Limb (tissue), 2 donors: Measurements from ENCODE around the gene SLC41A2.
"Not testable (repeated sequence)": the region's sequence is repeated elsewhere in the genome, so short reads cannot be mapped to it uniquely, and the experiment has no call there.

Experiments used
- DNase-seq, 2 donors: peaks; one replicate each; pipeline ENCODE4 v3.0.0-alpha.2; 2016; ENCODE audit errors: extremely low spot score in 2 of 2

The SLC41A2 gene

GRCh38 chr12:104964167-104964855 is 6.2 kb upstream of the SLC41A2 start:
- peak; percentile 27 to 33 for DNase-seq

DNA sequence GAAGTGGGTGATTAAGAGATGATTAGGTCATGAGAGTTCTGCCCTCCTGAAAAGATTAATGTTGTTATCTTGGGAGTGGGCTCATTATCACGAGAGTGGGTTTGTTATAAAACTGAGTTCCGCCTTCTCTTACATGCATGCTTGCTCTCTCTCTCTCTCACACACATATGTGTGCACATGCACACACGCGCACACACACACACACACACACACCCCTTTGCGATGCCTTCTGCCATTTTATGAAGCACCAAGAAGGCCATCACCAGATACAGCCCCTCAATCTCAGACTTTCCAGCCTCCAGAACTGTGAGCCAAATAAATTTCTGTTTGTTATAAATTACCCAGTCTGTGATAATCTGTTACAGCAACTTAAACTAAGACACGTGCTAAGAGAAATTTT is 5.7 kb upstream of the SLC41A2 start:
- DNase-seq = no peak

DNA sequence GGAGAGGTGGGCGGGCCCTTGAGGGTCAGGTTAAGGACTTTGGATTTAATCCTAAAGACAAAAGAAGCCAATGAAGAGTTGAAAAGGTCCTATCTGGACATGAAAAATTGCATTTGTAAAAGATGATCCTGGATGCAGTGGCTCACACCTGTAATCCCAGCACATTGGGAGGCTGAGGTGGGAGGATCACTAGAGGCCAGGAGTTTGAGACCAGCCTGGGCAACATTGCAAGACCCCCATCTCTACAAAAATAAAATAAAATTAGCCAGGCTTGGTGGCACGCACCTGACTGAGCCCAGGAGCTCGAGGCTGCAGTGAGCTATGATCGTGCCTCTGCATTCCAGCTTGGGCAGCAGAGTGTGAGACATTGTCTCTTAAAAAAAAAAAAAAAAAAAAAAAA is 2.4 kb upstream of the SLC41A2 start:
- DNase-seq = no peak

DNA sequence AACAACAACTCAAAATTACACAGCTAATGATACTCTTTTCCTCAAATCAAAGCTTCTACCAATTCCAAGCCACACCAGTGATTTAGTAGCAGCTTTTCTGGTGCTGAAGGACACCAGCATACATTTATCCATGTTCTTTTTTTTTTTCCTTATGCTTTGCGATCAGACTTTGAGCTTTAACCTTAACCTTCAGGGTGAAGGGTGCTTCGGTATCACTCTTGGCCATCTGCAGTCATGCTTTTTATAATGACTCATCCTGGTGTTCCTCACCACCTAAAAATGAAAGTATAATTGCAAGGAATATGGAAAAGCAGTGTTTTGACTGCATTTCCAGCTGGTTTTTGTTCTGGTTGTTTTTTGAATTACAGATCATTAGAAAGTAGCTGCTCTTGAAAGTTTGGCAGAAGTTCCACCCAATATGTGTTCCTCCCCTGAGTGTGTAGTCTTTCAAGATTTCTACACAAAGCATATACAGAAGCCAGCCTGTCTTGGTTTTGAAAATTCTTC is 1.3 kb upstream of the SLC41A2 start:
- DNase-seq = no peak

- peak in 1 of 2 donors; percentile 32 for DNase-seq
Measured at GRCh38 chr12:104958805-104959334, 780 bp upstream of the SLC41A2 start.

- DNase-seq = no peak
Measured at GRCh38 chr12:104957719-104958000, 430 bp downstream of the SLC41A2 start.

DNA sequence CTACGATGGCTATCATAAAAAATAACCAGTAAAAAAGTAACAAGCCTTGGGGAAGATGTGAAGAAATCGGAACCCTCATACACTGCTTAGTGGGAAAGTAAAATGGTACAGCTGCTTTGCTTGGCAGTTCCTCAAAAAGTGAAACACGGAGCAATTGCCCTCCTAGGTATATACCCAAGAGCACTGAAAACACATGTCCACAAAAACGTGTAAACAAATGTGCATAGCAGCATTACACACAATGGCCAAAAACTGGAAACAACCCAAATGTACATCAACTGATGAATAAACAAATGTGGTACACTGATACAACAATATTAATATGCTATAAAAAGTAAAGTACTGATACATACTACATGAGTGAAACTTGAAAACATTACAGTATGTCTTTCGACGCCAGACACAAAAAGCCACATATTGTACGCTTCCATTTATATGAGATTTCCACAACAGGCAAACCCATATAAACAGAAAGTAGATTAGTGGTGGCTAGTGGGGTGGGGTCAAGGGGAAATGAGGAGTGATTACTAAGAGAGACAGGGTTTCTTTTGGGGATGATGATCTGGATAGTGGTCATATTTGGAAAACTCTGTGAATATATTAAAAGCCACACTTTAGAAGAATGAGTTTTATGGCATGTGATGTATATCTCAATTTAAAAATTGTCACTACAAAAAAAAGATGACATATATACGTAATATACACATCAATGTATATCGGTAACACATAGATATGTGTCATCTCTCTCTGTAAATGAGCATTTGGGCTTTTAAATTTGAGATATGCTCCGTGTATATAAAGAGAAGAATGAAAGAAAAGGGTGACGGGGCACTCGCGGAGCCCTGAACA is 996 bp downstream of the SLC41A2 start:
- DNase-seq = no peak

DNA sequence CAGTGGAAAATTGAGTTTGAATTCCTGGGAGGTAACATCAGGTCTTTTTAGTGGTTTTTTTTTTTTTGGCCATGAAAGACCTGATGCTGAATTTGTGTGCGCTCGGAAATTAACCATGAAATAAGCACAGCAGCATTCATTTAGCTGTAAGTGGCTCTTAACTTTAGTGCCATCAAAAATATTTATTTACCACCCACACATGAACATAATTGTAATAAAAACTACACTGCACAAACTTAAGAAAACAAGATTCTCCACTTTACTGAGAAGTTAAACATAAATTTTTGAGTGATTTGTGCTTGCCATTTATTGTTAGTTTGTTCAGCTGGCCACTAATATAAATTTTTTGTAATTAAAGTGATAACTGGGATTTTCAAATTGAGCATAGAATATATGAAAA is 2.4 kb downstream of the SLC41A2 start:
- DNase-seq = no peak

DNA sequence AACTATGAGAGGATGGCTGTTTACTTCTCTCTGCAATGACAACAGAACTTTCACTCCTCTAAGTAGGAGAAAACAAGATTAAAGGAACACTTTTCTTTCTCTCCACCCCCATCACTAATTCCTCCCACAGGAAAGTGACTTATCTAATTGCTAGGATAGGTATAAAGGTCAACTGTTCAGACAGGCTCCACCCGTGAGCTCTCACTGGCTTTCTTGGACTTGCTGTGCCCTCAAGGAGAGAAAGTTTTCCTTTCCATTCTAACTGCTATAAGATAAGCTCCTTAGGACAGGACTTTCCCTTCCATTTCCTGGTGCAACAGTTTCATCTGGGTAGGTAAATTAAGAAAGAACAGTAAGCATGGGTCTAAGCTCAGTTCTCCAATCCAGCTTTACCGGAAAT is 4.8 kb downstream of the SLC41A2 start:
- DNase-seq = no peak

DNA sequence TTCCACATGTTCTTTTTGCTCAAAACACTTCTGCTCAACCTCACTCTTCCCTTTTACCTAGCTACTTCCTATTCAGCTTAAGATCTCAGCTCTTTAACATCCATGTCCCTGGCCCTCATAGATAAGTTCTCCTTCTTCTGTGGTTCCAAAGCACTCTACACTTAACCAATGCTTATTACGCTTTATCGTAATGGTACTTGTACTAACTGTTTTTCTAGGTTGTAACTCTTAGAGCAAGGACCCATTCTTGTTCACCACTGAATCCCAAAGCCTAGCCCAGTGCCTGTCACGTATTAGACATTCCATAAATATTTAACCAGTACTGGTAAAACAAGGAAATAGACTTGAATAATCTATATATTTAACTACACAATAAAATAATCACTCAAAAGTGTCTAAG is 5.3 kb downstream of the SLC41A2 start:
- DNase-seq = no peak

- no peak for DNase-seq
Measured at GRCh38 chr12:104951759-104952509, 6.2 kb downstream of the SLC41A2 start.

GRCh38 chr12:104948716-104949115 is 9.4 kb downstream of the SLC41A2 start:
- DNase-seq = not testable (repeated sequence)

DNA sequence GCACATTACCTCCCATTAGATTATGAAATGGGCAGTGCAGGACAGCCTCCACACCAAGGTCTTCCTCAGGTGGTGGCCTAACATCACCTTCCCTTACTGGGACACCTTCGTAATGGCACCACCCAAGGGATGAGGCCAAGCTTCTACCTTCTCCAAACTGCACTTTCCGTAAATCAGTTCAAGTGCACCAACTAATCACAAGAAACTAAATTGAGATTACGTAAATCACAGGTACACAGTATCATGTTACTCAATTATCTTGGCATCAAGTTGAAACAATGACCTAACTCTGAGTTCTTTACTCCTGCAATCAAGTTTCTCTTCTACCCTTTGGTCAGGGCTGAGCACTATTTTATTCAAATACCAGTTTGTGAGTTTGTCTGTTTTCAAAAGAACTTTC is 13.8 kb downstream of the SLC41A2 start:
- no peak for DNase-seq

DNA sequence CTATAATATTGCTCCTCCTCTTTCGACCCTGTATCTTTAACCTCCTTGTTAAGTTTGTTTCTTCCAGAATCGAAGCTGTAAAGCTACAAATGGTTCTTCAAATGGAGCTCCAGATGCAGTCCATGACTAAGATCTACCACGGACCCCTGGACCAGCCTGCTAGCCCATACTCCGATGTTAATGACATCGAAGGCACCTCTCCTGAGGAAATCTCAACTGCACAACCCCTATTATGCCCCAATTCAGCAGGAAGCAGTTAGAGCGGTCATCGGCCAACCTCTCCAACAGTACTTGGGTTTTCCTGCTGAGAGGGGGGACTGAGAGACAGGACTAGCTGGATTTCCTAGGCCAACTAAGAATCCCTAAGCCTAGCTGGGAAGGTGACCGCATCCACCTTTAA is 14.7 kb downstream of the SLC41A2 start:
- not testable (repeated sequence) for DNase-seq

DNA sequence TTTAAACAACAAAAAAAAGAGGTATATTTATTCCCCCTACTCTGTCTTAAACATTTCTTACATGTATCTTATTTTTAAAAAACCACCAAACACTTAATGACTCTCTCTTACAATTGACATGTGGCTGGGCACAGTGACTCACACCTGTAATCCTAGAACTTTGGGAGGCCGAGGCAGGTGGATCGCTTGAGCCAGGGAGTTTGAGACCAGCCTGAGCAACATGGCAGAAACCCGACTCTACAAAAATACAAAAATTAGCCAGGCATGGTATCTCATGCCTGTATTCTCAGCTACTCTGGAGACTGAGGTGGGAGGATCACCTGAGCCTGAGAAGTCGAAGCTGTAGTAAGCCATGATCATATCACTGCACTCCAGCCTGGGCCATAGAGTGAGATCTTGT is 16.0 kb downstream of the SLC41A2 start:
- DNase-seq = no peak

DNA sequence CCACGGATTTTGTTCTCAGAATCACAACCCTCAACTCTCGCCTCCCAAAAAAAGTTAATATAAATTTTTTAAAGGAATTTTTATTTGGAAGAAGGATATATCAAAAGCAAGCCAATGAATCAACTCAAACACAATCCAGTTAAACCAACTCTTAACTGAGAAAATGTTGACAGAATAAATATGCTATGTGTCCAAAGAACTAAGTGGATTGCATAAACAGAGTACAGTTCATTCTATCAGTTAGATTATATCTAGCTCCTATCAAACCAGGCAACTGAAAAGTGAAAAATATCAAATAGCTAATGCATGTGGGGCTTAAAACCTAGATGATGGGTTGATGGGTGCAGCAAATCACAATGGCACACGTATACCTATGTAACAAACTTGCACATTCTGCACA is 16.6 kb downstream of the SLC41A2 start:
- no peak for DNase-seq

GRCh38 chr12:104939089-104939488 is 19.0 kb downstream of the SLC41A2 start:
- no peak for DNase-seq

GRCh38 chr12:104938371-104938770 is 19.7 kb downstream of the SLC41A2 start:
- DNase-seq = no peak

DNA sequence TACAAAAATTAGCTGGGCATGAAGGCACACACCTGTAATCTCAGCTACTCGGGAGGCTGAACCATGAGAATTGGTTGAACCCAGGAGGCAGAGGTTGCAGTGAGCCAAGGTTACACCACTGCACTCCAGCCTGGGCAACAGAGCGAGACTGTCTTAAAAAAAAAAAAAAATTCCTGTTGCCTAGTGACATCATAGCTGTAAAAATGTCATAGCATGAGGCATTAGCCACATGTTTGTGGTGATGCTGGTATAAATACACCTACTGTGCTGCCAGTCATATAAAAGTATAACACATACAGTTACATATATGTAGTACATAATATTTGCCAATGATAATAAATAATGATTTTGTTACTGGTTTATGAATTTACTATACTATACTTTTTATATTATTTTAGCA is 22.2 kb downstream of the SLC41A2 start:
- DNase-seq = no peak

DNA sequence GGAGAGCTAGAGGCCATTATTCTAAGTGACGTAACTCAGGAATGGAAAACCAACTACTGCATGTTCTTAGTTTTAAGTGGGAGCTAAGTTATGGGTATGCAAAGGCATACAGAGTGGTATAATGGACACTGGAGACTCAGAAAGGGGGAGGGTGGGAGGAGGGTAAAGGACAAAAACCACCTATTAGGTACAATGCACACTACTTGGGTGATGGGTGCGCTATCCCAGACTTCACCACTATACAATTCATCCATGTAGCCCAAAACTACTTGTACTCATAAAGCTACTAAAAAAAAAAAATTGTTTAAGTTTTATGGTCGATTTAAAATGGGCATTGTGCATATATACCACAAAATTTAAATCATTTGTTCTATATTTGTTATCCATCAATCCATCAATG is 24.3 kb downstream of the SLC41A2 start:
- DNase-seq = no peak

DNA sequence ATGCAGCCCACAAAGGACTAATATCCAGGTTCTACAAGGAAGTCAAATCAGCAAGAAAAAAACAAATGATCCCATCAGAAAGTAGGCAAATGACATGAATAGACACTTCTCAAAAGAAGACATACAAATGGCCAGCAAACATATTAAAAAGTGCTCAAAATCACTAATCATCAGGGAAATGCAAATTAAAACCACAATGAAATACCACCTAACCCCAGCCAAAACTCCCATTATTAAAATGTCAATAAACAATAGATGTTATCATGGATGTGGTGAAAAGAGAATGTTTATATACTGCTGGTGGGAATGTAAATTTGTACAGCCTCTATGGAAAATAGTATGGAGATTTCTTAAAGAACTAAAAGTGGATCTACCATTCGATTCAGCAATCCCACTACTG is 25.0 kb downstream of the SLC41A2 start:
- no peak for DNase-seq
